ENCODE results near the gene GJE1.
"Not testable (repeated sequence)": the region's sequence is repeated elsewhere in the genome, so short reads cannot be mapped to it uniquely, and the experiment has no call there.

GJE1 gene, protein sequence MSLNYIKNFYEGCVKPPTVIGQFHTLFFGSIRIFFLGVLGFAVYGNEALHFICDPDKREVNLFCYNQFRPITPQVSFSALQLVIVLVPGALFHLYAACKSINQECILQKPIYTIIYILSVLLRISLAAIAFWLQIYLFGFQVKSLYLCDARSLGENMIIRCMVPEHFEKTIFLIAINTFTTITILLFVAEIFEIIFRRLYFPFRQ

DNA sequence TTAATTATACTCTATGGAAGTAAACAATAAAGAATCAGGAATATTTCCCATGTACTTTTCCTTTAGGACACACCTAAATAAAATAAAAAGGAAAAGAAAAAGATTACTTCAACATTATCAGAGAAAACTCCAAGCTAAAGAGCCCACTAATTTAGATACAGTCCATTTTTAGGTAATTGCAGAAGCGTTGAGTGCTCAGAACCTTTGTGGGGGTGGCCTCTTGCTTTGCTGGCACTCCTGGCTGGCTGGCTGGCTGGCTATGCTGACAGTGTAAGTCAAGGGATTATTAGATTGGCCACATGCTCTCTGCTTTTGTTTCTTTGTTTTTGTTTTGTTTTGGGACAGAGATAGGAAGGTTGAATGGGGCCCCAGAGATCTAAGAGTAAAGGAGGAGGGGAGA, at the start of gene GJE1:
Gene GJE1, plus strand, starts transcription at position 301 of the 400 bp plus-strand sequence. CDS start 234 bp downstream, outside the sequence.
- no peak for DNase-seq

DNA sequence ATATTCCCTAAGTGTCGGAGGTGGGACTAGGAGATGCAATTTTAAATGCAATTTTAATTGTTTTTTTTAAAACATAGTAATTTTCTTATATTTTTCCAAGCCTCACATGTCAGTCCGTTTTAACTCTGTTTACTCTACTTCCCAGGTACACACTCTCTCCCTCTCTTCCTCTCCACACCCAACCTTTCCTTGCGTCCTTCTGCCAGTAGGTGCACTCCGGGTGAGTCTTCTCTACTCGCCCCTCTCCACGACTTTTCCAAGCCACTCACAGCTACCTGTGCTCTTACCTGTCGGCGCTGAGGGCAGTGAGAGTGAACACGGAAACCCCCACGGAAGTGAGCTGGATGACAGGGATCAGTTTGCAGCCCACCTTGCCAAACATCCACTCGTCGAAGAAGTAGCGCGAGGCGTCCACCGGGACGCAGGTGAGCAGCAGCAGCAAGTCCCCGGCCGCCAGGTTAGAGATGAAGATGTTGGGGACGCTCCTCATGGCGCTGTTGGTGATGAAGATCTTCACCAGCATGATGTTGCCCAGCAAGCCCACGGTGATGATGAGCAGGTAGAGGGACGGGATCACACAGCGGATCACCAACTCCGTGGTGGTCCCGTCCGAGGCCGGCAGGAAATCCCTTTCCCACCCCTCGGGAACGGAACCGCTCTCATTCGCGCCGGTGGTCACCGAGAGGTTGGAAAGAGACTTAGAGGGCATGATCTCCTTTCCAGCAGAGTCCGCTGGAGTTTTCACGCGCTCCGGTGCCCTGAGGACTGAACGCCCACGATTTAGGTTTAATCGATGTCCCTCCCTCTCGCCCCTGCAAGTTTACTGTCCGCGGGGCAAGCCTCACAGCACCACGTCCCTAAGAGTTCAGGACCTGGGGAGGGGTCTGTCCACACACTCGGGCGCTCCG, 44.5 kb upstream of the GJE1 start:
- DNase-seq, result peak in 1 of 2 experiments; percentile 14

DNA sequence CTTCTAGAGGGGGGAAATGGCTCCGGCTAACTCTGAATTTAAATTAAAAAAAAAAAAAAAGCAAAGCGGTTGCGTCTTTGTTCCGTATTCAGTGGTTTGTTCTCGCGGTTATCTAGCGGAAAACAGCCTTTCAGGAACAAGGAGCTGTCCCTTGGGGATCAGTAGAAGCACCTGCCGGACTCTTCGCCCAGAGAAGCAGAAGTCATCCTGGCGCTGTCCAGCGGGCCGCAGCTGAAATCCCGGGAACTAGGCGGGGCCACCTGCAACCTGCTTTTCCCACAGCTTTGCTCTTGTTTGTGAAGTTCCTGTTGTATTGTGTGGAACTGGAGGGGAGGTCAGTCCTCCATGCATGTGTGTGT, 43.9 kb upstream of the GJE1 start:
- peak in 1 of 2 experiments; percentile 9 for DNase-seq

- not testable (repeated sequence) for DNase-seq
Measured at GRCh38 chr6:142104820-142105219, 27.9 kb upstream of the GJE1 start.

- DNase-seq, result not testable (repeated sequence)
Measured at GRCh38 chr6:142110820-142111219, 21.9 kb upstream of the GJE1 start.

- peak; percentile 71 to 74 for DNase-seq
Measured at GRCh38 chr6:142112451-142113061, 20.2 kb upstream of the GJE1 start.

- DNase-seq, result no peak
Measured at GRCh38 chr6:142117366-142117765, 15.4 kb upstream of the GJE1 start.

- DNase-seq, result no peak
Measured at GRCh38 chr6:142118328-142118727, 14.4 kb upstream of the GJE1 start.

DNA sequence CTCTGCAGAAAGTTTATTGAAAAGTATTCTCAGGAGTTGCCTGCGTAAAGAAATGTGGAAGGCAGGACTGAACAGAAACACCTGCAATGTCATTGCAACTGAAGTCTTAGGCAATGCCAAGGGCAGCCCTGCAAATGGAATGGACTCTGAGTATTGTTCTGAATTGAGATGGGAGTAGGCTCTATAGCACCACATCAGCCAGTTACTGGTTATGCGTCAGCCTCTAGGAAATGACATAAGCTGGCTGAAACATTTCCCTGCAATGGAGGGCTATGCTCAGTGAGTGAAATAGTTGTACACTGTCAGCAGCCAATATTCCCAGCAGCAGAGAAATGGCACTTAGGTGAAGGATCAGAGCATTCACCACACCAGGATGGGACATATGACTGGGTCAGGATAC, 13.8 kb upstream of the GJE1 start:
- DNase-seq, result no peak

- DNase-seq, result no peak
Measured at GRCh38 chr6:142121342-142121741, 11.4 kb upstream of the GJE1 start.

DNA sequence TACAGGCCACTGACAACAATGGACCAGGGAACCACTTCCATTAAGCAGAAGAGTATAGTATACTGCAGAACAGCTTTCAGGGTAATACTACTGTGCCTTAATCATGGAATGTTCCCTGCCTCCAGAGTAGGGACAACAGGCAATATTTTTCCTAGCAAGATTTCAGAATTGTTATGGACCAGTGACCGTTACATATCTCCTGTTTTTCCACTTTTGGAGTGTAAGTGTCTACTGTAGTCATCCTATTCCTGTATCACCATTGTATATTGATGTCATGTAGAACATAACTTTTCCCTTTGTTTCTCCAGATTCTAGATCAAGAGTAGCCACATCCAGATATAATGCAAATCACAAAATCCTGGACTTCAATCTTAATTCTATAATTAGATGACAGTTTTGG, 1.9 kb upstream of the GJE1 start:
- no peak for DNase-seq

- DNase-seq, result no peak
Measured at GRCh38 chr6:142138876-142139275, 6.2 kb downstream of the GJE1 start.

DNA sequence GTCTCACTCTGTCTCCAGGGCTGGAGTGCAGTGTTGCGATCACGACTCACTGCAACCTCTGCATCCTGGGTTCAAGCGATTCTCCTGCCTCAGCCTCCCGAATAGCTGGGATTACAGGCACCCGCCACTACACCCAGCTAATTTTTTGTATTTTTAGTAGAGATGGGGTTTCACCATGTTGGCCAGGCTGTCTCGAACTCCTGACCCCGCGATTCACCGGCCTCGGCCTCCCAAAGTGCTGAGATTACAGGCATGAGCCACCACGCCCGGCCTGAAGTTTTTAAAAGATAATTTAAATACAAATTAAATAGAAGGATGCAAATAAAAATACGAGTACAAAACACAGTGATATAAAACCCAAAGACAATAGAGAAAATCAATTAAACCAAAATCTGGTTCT, 8.8 kb downstream of the GJE1 start:
- not testable (repeated sequence) for DNase-seq

DNA sequence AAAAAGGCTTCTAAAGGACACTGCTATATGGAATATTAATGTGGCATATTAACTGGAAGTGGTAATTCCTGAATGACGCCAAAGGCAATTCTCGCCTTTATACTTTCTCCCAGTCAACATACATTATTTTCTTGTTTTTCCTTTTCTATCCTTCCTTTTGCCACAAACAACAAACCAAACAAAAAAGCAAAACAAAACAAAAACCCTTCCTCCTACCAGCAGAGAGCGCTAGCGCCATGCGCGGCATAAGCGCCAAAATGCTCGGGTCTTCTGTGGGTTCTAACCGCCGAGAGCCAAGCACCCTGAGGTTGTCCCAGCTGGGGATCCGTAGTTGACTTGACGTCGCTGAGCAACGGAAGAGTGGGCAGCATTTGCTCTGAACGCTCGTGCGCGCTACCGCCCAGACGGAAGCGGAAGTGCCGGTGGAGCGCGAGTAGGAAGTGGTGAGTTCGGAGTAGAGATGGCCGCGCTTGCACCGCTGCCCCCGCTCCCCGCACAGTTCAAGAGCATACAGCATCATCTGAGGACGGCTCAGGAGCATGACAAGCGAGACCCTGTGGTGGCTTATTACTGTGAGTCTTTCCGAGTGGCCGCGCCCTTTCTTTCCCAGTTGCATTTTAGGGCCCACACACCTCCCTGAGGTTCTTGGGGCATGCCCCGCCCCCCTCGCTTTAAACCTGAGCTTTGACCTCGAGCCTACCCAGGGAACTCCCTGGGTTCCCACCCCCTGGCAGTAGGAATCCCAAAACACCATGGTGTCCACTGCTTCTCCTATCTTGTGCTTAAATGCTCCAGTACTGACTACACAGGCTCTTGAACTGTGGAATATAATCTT, 14.3 kb downstream of the GJE1 start, which contains the start of the genes NMBR and VTA1:
Gene NMBR, minus strand, starts transcription at position 295 of the 835 bp plus-strand sequence. CDS start 58,464 bp downstream, outside the sequence.
Gene VTA1, plus strand, starts transcription at position 436 of the 835 bp plus-strand sequence. Its CDS starts 25 bp downstream, at position 461.
- peak; percentile 91 to 97 for DNase-seq

DNA sequence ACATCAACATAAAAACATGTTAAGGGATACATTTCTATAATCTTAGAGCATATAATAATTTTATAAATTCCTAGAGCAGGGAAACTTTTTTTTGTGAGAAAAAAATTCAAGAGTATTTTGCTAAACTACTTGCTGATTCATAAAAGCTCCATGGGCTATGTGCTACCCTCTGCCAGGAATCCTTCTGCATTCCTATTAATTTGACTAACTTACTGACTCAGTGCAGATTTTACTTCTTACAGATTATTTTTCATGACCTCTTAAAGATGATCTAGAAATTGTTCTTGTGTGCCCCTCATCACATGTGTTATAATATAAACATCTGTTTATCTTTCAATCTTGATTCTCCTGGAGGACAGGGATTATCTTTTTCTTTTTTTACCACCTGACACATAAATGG, 20.0 kb downstream of the GJE1 start:
- DNase-seq, result no peak

- DNase-seq, result no peak
Measured at GRCh38 chr6:142153196-142153595, 20.5 kb downstream of the GJE1 start.

GRCh38 chr6:142154336-142154735, 21.6 kb downstream of the GJE1 start:
- DNase-seq, result no peak

- no peak for DNase-seq
Measured at GRCh38 chr6:142155091-142155490, 22.4 kb downstream of the GJE1 start.

- DNase-seq, result peak; percentile 3 to 11
Measured at GRCh38 chr6:142155895-142156757, 23.4 kb downstream of the GJE1 start.

GRCh38 chr6:142156758-142157068, 24.0 kb downstream of the GJE1 start:
- not testable (repeated sequence) for DNase-seq

- peak; percentile 0 to 63 for DNase-seq
Measured at GRCh38 chr6:142162780-142163179, 30.1 kb downstream of the GJE1 start.

GRCh38 chr6:142165227-142165626, 32.5 kb downstream of the GJE1 start:
- DNase-seq, result peak in 1 of 2 experiments; percentile 45

Data from NCI-H2081 (cell line).